ENCODE results near the gene RAB3IL1. TPM values are rescaled to one million over a fixed set of nuclear protein-coding genes. Genes with fewer than 3 reads are reported as not detected.
A peak's percentile ranks its signal among the peaks of the same experiment; 100 is the strongest.

RAB3IL1 gene
- total RNA-seq, 1 donor from 2014 or later, result 10.7 TPM

DNA sequence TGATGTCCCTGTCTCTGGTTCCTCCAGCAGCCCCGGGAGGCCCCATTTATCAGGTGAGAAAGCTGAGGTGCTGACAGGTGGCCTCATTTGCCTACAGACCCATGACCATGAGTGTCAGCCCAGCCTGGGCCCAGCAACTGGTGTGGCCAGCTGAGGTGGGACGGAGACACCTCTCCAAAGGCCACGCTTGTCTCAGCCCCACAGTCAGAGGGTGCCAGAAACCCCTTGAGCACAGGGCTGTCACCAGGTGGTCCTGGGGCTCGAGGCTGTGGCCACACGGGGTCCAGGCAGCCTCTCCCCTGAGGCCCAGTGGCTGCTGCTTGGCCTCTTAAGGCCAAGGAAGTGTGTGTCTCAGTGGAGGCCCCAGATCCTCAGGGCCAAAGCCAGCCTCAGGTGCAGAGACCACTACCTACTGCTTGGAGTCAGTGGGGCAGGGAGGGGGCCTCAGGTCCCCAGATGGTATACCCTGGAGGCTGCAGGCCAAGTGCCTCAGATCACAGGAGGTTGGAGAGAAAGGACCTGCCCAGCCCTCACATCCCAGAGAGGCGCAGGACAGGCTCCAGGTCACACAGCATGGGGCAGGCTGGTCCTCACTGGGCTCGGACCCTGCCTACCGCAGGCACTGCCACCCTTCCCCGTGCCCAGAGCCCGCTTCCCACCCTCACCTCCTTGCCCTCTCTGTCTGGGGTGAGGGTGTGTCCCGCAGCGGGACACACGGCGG is 11.4 kb downstream of the RAB3IL1 start:
- DNase-seq (ENCODE audit: low read depth in 2 of 2), result no peak

DNA sequence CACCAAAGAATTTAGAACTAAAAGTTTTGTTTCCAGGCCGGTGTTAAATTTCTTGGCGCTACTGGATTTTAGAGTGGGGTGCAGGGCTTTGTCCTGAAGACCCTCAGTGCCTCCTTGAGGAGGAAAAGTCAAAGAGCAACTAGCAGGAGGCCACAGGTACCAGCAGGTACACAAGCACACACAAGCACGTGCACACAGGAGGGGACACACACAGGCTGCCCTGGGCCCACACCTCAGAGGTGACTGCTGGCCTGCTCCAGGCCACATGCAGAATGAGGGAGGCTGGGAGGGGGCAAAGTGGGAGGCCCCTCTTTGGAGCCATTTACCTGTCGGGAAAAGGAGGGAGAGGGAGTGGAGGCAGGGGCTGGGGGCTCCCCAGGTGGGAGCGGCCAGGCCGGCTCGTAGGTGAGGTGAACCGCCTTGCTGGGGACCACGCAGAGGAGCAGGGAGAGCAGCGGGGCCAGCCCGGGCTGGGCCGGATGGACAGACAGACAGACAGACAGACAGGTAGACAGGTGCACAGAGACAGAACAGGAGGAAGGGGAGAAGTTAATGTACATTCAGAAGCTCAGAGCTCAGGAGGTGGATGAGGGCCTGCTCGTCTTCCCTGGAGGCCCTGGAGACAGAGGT is 12.2 kb downstream of the RAB3IL1 start:
- no peak for DNase-seq (ENCODE audit: low read depth in 2 of 2)

DNA sequence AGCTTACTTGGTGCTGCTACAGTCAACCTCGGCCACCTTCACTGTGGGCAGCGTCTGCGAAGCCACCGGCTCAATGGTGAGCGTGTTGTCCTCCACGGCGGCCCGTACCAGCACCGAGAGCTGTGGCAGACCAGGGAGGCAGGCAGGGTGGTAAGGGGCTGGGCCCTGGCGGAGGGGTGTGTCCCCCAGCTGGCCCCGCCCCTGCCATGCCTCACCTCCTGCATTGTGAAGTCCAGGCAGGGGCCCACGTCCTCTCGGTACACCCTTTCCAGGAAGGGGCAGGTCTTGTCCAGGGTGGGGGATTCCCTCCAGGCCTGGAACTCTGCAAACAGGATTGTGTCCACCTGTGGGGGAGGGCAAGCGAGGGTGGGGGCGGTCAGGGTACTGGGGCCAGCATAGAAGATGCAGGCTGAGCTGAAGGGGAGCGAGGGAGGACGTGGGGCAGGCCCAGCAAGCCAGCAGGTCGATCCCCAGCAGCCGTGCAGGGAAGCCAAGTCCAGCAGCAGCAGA is 12.8 kb downstream of the RAB3IL1 start:
- no peak for DNase-seq (ENCODE audit: low read depth in 2 of 2)

DNA sequence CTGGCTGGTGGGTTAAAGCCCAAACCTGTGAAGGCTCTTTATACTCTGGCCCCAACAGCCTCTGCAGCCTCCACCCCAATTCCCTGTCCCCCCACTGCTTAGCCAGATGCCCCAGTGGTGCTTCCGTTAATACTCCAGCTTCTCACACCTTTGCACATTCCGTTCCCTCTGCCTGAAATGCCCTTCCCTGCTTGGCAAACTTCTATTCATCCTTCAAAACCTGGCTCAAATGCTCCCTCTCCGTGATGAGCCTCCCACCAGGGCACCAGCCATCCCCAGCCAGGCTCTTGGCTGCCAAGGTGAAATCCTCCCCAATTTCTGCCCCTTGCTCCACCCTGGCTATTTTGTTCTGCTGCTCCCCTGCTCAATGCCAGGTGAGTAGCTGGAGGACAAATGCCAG is 13.5 kb downstream of the RAB3IL1 start:
- DNase-seq (ENCODE audit: low read depth in 2 of 2), result no peak

DNA sequence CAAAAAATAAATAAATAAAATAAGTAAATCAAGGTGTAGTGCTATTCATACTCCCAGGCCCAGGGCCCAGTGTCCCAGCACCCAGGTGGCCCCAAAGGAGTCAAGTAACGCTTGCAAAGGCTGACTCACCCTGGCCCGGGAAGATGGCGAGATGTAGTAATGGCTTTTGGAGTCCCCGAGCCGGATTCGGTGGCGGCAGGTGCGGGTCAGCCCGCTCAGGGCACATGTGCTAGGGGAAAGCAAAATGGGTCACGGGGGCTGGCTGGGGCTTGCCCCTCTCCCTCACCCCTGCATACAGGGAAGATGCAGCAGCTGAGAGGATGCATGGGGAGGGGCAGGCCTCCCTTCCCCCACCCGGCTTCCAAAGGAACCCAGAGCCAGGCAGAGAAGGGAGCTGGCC is 15.1 kb downstream of the RAB3IL1 start:
- no peak for DNase-seq (ENCODE audit: low read depth in 2 of 2)

DNA sequence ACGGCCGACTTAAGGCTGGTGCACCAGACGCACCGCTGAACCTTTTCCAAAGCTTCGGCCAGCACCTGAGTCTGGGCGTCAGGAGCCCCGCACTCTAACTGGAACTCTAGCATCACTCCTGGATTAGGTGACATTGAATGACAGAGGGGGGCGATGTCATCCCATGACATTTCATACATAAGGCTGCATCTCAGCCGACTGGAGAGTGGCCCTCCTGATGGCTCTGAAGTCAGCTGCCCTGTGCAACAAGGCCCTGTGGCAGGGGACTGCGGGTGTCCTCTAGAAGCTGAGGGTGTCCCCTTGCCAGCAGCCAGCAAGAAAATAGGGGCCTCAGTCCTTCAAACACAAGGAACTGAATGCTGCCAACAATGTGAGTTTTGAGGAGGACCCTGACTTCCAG is 16.0 kb downstream of the RAB3IL1 start:
- DNase-seq (ENCODE audit: low read depth in 2 of 2), result no peak

DNA sequence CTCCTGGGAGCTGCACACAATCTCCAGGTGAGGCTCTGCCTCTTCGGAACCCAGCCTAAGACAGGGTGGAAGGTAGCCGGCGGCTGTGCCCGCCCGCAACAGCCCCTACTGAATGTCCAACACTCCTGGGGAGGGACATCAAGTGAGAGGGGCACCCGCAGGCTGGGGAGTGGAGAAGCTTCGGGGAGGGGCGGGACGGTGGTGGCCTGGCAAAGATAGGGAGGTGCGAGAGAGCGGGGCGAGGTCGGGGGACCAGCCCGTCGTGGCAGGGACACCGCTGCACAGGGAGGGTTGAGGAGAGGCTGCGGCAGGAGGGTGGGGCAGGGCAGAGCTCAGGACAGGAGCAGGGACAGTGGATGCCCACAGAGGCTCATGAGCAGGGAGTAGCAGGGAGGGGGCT is 17.1 kb downstream of the RAB3IL1 start:
- no peak for DNase-seq (ENCODE audit: low read depth in 2 of 2)

DNA sequence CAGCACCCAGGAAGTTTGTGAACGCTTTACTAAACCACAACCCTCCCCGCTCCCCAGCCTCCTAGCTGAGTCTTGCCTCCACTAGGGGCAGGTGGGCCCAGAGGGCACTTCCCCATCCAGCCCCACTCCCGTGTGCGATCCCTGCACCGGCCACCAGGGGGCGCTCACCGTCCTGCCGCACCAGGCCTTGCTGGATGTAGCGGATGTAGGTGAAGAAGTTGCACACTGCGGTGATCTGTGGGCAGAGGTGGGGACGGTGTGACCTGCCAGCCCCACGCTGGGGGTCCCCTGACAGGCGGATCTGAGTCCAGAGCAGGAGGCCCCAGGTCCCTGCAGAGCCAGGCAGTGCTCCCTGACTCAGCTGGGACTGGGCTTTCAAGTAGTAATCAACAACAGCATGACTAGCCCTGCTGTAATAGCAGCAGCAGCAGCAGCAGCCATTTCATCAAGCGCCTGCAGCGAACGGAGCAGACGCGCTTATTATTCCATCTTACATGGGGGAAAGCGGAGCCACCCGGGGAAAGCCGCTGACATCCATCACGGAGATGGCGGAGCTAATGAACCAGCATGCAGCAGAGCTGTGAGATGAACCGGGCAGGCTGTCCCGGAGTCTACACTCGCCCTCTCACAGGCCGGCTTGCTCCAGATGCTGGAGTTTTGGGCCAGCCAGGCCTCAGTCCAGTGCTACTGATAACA is 18.1 kb downstream of the RAB3IL1 start:
- peak; percentile 69 to 82 for DNase-seq (ENCODE audit: low read depth in 2 of 2)

DNA sequence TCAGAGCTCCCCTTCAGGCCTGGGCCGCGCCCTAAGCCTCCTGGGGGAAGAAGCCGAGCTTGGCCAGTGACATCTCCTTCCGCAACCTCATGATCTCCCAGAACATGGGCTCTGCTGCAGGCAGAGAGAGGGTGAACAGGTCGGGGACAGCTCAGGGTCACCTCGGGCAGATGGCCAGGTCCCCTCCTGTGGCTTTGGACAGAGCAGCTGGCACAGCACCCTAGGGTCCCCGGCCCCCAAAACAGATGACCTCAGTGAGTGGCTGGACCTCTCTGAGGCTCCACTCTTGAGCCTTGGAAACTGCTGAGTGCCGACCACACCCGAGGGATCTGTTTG is 19.2 kb downstream of the RAB3IL1 start:
- no peak for DNase-seq (ENCODE audit: low read depth in 2 of 2)

DNA sequence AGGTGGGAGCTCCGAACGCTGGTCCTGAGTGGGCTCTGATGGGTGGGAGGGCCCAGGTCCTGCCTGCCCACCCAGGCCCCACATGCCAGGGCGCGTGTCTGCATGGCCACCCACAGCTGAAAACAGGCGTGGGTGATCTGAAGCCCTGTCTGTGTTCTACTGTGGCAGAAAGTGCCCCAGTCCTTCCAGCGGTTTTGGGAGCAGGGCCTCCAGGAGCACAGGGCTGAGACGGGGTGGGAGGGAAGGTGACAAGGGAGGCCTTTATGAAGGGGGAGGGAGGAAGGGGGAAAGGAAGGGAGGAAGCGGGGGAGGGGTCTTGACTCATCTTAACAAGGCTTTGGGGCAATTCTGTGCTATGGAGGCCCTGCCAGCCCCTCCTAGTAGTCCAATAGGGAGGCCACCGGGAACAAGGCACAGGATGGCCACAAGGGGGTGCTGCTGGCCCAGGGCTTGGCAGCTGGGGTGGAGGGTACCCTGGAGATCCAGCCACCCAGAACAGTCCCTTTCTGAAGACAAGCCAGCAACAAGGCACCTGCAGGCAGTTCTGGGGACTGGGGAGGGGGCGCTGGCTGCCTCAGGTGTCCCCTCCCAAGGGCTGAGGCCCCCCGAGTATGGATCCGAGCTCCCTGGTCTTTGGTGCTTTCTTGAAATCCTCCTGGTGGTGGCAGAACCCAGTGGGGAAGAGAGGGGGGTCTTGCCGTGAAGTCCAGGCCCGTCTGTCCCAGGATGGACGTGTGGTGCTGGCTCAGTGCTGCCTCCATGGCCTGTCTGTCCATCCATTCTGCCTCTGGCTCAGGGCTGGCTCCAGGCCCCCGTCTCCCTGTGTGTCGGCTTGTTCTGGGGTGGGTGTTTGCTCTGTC is 19.7 kb downstream of the RAB3IL1 start:
- peak; percentile 61 to 75 for DNase-seq (ENCODE audit: low read depth in 2 of 2)

DNA sequence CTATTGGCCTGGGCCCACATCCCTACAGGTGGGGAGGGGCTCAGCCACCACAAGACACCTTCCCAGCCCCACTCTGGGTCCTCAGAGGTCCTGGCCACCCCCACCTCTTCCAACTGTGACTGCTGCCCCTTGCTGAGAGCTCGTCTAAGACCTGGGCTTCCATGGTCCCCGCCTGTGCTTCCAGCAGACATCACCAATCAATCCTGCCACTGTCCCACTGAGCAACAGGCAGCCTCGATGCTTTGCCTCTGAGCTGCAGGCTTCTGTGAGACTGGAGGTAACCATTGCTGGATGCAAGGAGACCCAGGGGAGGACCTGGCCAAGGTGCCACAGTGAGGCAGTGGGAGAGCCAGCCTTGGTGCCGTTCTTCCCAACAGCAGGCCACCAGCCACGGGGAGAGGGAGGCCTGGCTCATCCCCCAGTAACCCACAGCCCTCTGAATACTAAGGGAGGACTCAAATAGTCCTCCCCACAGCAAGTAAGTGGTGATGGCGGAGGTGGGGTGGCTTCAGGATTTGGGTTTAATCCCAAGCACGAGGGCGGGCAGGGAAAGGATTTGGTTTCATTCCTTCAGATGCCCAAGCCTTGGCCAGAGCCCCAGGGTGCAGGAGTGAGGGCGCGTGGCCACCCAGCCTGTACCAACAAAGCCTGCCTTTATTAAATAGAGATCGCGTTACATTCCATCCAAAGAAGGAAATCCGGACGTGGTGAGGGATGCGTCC is 20.5 kb downstream of the RAB3IL1 start:
- no peak for DNase-seq (ENCODE audit: low read depth in 2 of 2)

DNA sequence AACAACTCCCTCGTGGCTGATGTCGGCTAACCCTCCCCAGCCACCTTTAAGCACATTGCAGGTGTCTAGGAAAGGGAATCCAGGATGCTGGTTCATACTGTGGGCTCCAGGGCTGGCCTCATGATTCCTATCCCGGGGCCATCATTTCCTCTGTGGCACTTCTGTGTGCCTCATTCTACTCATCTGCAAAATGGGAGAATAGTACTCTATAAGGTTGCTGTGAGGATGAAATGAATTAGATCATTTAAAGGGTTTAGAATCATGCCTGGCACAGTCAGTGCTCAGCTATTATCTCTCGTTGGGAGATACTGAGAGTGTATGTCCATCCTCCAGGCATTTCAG is 21.7 kb downstream of the RAB3IL1 start:
- DNase-seq (ENCODE audit: low read depth in 2 of 2), result no peak

DNA sequence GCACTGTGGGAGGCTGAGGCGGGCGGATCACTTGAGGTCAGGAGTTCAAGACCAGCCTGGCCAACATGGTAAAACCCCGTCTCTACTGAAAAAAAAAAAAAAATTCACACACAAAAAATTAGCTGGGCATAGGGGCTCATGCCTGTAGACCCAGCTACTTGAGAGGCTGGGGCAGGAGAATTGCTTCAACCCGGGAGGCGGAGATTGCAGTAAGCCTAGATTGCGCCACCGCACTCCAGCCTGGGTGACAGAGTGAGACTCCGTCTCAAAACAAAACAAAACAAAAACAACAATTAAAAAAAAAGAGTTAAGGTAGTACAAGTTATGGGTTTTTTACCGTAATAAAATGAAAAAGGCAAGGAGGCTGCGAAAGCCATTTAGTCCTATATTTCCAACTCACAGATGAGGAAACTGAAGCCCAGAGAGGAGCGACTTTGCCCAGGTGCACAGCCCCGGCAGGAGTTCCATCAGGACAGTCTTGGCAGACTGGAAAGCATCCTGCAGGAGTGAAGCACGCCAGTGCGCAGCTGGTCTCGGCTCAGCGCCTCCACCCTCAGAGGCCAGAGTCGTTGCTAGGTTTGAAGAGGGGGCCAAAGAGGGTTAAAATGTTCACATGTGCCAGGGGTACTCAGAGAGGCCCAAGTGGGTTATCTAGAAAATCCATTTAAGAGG is 22.2 kb downstream of the RAB3IL1 start:
- no peak for DNase-seq (ENCODE audit: low read depth in 2 of 2)

DNA sequence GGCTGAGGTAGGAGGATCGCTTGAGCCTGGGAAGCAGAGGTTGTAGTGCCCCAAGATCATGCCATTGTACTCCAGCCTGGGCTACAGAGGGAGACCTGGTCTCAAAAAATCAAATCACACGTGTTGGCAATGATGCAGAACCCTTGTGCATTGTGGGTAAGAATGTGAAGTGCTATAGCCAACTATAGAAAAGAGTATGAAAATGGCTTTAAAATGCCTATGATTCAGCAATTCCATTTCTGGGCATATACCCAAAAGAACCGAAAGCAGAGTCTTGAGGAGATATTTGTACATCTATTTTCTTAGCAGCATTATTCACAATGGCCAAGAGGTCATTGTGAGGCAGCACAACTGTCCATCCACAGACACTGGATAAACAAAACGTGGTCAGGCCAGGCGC is 23.4 kb downstream of the RAB3IL1 start:
- peak in 1 of 2 donors; percentile 66 for DNase-seq (ENCODE audit: low read depth in 2 of 2)

DNA sequence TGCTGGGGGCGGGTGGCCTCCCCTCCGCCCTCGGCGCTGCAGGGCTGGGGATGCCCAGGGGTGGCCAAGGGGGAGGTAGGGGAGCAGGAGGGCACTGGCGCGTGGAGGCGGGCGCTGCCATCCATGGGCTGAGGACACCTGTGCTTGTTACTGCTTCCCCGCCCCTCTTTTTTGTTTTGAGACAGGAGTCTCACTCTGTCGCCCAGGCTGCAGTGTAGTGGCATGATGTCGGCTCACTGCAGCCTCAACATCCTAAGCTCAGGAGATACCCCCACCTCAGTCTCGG is 25.3 kb downstream of the RAB3IL1 start:
- DNase-seq (ENCODE audit: low read depth in 2 of 2), result no peak

DNA sequence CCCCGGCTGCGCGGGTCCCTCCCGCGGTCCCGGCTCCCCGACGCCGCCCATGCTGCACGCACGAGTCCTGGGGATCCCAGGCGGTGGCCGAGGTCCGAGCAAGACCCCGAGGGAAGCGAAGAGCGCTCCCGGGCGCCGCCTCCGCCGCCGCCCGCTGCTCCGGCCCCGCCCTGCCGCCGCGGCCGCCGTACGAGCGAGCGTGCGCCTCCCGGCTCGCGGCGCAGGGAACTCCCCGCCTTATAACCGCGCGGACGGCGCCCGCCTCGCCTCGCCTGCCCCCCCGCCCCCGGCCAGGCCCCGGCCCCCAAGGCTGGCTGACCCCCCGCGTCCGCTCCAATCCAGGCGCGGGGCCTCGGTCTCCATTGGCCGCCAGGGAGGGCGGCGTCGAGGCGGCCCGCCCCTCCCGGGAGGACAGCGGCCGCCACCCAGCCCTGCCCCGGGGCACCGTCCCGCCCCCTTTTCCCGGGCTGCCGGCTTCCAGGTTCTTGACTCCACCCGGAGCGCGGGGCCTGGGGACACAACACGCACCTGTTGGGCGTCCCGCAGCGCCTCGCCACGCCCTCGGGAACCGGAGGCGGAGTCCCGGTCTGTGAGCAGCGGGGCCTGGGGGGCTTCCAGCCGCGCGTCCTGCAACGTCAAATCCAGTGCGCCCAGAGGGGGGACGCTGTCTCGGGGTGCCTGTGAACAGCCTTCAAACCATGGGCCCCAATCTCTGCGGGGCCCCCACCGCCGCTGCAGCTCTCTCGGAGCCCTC is 25.9 kb downstream of the RAB3IL1 start, which contains the start of gene FADS3:
Gene FADS3 (minus strand): TSS at position 215 of the 754 bp plus-strand sequence. CDS start 164 bp downstream, at position 51.
- DNase-seq (ENCODE audit: low read depth in 2 of 2), result peak; percentile 81 to 84

DNA sequence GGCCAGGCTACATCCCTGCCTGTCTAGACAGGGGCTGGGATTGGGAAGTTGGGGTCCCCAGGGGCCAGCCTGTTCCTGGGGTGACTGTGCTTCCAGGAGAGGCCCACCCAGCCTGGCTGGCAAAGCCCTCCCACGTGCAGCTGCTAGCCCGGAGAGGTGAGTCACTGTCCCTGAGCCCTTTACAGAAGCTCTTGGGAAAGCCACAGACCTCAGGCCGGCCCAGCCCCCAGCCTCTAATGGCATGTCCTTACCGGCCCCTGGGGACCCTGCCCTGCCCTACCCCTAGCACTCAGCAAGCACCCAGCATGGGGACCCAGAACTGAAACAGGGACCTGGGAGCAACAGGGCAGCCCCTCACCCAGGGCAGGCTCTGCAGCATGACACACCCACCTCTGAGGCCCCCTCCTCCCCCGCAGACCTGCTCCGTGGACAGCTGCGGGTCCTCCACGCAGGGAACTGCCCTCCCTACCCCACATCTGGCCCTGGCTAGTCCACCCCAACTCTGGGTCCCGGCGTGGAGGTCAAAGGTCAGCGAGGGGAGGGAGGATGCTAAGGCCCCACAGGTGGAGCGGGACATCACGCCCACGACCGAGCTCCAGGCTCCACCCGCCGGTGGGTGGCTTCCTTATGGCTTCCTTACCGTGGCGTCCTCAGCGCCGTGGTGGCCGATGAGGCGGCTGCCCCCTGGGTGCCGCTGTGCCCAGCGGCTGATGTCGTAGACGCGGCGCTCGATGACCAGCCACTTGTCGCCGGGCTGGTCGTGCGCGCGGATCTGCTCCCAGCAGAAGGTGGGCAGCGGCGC is 26.6 kb downstream of the RAB3IL1 start:
- peak; percentile 65 to 77 for DNase-seq (ENCODE audit: low read depth in 2 of 2)

DNA sequence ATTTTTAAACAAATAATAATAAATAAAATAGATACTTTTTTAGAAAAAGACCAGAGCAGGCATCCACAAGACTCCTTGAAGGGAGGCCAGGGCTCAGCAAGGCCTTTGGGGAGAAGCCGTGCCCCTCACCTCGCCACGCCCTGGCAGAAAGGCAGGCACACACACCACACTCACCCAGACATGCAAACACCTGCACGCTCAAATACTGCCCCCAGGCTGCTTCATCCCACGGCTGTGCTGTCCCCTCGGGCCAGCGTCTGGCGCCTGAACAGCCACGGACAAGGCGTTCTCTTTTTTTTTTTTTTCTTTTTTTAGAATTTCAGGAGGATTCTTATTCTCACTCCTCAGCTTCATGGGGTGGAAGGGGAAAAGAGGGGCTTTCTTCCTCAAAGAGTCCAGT is 27.5 kb downstream of the RAB3IL1 start:
- DNase-seq (ENCODE audit: low read depth in 2 of 2), result no peak

DNA sequence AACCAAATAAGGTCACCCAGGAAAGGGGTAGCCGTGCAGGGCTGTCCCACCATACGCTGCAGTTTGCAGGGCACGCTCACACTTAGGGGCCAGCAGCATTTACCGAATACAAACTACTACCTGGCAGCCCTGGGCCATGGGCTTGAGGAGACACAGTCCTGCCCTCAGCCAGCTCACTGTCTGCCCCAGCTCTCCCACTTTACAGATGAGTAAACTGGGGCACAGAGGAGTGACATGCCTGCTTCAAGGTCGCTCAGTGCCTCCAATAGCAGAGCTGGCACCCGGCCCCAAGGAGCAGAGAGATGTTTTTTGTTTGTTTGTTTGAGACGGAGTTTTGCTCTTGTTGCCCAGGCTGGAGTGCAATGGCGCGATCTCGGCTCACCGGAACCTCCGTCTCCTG is 28.8 kb downstream of the RAB3IL1 start:
- DNase-seq (ENCODE audit: low read depth in 2 of 2), result no peak
